ENCODE measurements around the gene TMEM37. TPM values are rescaled to one million over a fixed set of nuclear protein-coding genes. Genes with fewer than 3 reads are reported as not detected.

TMEM37 gene
- total and polyA plus RNA-seq, 2 of the 8 experiments (the other 6 are each of a cell fraction or from before 2014, with no cell fraction given), result 11.0 to 16.2 TPM

GRCh38 chr2:119438128-119438656, 6.5 kb downstream of the TMEM37 start:
- no peak overlapping the region for H3K4ac ChIP-seq (replicated peaks; ENCODE audit: insufficient read length, low read depth, low read length)
- no peak overlapping the region for H3K56ac ChIP-seq (replicated peaks; ENCODE audit: insufficient read length, low read depth, low read length)
- no peak overlapping the region for H3K23ac ChIP-seq (ENCODE audit: insufficient read length)
- no peaks in the 10 kb centered on the region for H3K79me1 ChIP-seq (ENCODE audit: low read depth, low read length)
- no peak overlapping the region for H2BK20ac ChIP-seq (ENCODE audit: low read length)
- H4K91ac ChIP-seq (replicated peaks; ENCODE audit: insufficient read length, low read length), result no peak overlapping the region
- H2BK5ac ChIP-seq (ENCODE audit: low read depth, low read length), result no peak overlapping the region
- no peaks in the 10 kb centered on the region; a peak in 1 of 4 replicates for H3K79me2 ChIP-seq (ENCODE audit: control insufficient read depth in 1 of 2, insufficient read depth in 2 of 2, low read length in 2 of 2)
- H2AFZ ChIP-seq (ENCODE audit: low read length), result no peak overlapping the region
- no peak overlapping the region for H4K5ac ChIP-seq (ENCODE audit: insufficient read length, low read depth, low read length)
- H2AK5ac ChIP-seq (ENCODE audit: low read depth, low read length), result no peak overlapping the region
- DNase-seq (ENCODE audit: low read depth in 1 of 2, low spot score in 2 of 2), result no peak
- H3K9me3 ChIP-seq (ENCODE audit: insufficient read depth in 2 of 2, low read depth in 1 of 2, low read length in 1 of 2), result no peaks in the 10 kb centered on the region
- H2BK12ac ChIP-seq (ENCODE audit: low read depth, low read length), result no peak overlapping the region
- no peak overlapping the region for H3K27ac ChIP-seq (ENCODE audit: low read depth, low read length)
- H3K18ac ChIP-seq (ENCODE audit: extremely low read depth, low read length), result no peak overlapping the region
- no peaks in the 10 kb centered on the region; a peak in 1 of 7 replicates for H3K27me3 ChIP-seq (replicated peaks in 1 of 4; ENCODE audit: control insufficient read depth in 3 of 4, extremely low read depth in 1 of 4, insufficient read depth in 3 of 4, low read length in 3 of 4)
- WGBS, 2 experiments (ENCODE audit: extremely low coverage in 1 of 2, insufficient coverage in 1 of 2, insufficient read length in 1 of 2, insufficient replicate concordance in 2 of 2, low coverage in 1 of 2, low lambda C conversion rate in 2 of 2, missing lambda C conversion rate in 1 of 2), result 87% methylated on average over 6 of the region's 6 CpGs; no CpG with 5 or more reads in 1 of the 2 experiments
- ChIA-PET POLR2A (ENCODE audit: partially characterized antibody) (interaction anchor here (1.1 kb wide), 1 partner anchor 12 kb away, joined by 3 read pairs; no protein-coding TSS in a partner anchor), CTCF (ENCODE audit: partially characterized antibody) (interaction anchor here (0.5 to 4.5 kb wide), 5 partner anchors 21 to 528 kb away, joined by 3 to 22 read pairs (median 3); no protein-coding TSS in a partner anchor)
- no peaks in the 10 kb centered on the region for H3K36me3 ChIP-seq (ENCODE audit: control insufficient read depth in 2 of 4, insufficient read depth in 4 of 4, low read length in 3 of 4)
- no peak overlapping the region for H4K8ac ChIP-seq (ENCODE audit: extremely low read depth, insufficient read depth, low read length)
- TF ChIP-seq TAF7 (optimal IDR thresholded peaks at IDR 0.05; ENCODE audit: borderline replicate concordance, low read depth, low read length), result no peak
- no peak for TF ChIP-seq CREB1 (IDR thresholded peaks at IDR 0.05)
- TF ChIP-seq SIX5 (IDR thresholded peaks at IDR 0.05; ENCODE audit: low read depth, low read length), result no peak
- TF ChIP-seq RXRA (IDR thresholded peaks at IDR 0.05; ENCODE audit: insufficient read depth, low read depth, low read length), result no peak
- no peak for TF ChIP-seq SP2 (IDR thresholded peaks at IDR 0.05; ENCODE audit: low read length)
- TF ChIP-seq SRF (IDR thresholded peaks at IDR 0.05; ENCODE audit: low read depth, low read length), result no peak
- TF ChIP-seq SAP30 (IDR thresholded peaks at IDR 0.05; ENCODE audit: insufficient read depth, insufficient replicate concordance, low read length), result no peak
- TF ChIP-seq RNF2 (IDR thresholded peaks at IDR 0.05; ENCODE audit: borderline replicate concordance, low read depth, low read length, missing control alignments, poor library complexity, severe bottlenecking), result no peak
- TF ChIP-seq TBP (IDR thresholded peaks at IDR 0.05; ENCODE audit: low read depth, low read length), result no peak
- no peak for TF ChIP-seq EGR1 (IDR thresholded peaks at IDR 0.05; ENCODE audit: borderline replicate concordance, low read depth, low read length)
- no peak overlapping the region for H3K9ac ChIP-seq (replicated peaks in 1 of 4; ENCODE audit: extremely low read depth in 1 of 4, low read depth in 3 of 4, low read length in 3 of 4)
- H3K4me1 ChIP-seq (replicated peaks in 1 of 4; ENCODE audit: control insufficient read depth in 3 of 4, insufficient read depth in 4 of 4, low read length in 3 of 4), result peaks cover 0 to 11% (median 7%) of the 10 kb centered on the region in 4 experiments; a peak in 6 of 7 replicates
- H2BK120ac ChIP-seq (replicated peaks; ENCODE audit: low read depth, low read length), result no peak overlapping the region
- H3K14ac ChIP-seq (ENCODE audit: insufficient read length), result no peak overlapping the region
- H3K4me3 ChIP-seq (ENCODE audit: extremely low read depth in 1 of 4, insufficient read depth in 2 of 4, low read depth in 3 of 4, low read length in 4 of 4), result no peak overlapping the region
- no peak overlapping the region for H3K4me2 ChIP-seq (ENCODE audit: insufficient read depth in 1 of 2, low read depth in 2 of 2, low read length in 2 of 2)
- H4K20me1 ChIP-seq (replicated peaks in 1 of 2; ENCODE audit: control insufficient read depth in 1 of 2, insufficient read depth in 2 of 2, low read length in 2 of 2), result peaks cover 5% of the 10 kb centered on the region in 2 experiments
- no peak for FAIRE-seq
- no peak overlapping the region for H2BK15ac ChIP-seq (ENCODE audit: low read length)
- no peaks in the 10 kb centered on the region; the same call in 1 of the 2 replicates for H3K23me2 ChIP-seq (ENCODE audit: low read depth, low read length)
